ENCODE measurements around the gene ADCK2.

Gene ADCK2

DNA sequence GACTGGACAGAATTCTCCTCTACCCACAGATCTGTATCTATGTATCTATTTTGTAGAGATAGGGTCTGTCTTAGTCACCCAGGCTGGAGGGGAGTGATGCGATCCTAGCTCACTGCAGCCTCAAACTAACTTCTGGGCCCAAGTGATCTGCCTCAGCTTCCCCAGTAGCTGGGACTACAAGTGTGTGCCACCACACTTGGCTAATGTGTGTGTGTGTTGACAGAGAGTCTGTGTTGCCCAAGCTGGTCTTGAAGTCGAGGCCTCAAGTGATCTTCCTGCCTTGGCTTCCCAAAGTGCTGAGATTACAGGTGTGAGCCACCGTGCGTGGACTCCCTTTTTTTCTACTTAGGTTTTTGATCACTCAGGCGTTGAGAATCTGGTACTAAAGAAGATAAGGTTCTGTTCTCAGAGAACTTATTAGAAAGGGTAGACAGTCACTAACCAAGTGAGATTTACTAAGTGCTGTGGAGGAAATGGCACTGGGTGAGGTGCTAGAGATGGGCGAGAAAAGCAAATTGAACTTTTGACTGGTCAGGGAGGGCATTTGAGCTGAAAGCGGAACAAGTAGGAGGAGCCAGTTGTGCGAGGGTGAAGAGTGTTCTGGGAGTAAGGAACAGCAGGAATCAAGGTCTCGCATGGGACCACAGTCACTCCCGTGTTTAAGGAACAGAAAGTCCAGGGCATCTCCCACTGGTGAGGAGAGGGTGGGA is 41.7 kb downstream of the ADCK2 start:
- TF ChIP-seq EZH2phosphoT487 (IDR thresholded peaks at IDR 0.05; ENCODE audit: borderline replicate concordance) = no peak
- TF ChIP-seq, protein P1, sequence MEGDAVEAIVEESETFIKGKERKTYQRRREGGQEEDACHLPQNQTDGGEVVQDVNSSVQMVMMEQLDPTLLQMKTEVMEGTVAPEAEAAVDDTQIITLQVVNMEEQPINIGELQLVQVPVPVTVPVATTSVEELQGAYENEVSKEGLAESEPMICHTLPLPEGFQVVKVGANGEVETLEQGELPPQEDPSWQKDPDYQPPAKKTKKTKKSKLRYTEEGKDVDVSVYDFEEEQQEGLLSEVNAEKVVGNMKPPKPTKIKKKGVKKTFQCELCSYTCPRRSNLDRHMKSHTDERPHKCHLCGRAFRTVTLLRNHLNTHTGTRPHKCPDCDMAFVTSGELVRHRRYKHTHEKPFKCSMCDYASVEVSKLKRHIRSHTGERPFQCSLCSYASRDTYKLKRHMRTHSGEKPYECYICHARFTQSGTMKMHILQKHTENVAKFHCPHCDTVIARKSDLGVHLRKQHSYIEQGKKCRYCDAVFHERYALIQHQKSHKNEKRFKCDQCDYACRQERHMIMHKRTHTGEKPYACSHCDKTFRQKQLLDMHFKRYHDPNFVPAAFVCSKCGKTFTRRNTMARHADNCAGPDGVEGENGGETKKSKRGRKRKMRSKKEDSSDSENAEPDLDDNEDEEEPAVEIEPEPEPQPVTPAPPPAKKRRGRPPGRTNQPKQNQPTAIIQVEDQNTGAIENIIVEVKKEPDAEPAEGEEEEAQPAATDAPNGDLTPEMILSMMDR (conservative IDR thresholded peaks at IDR 0.05; ENCODE audit: low read length) = no peak

DNA sequence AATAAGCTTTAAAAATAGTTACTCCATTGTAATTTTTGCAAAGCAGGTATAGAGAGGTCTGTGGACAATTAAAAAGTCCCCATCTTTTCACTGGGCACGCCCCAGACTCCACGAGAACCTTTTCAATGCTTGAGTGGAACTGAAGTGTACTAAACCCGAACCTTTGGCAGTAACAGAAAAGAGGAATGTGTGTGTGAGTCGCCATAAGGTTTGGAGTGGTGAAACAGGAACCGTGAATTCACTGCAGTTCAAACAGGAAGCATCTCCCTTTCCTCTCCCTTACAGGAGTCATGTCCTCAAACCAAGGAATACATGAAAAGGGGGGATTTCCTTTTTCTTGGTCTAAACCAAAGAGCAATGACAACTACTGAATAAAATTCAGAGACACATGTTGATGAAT is 47.0 kb downstream of the ADCK2 start:
- H3K4me2 ChIP-seq (ENCODE audit: low read depth, low read length, poor library complexity, severe bottlenecking) = no peak overlapping the region
- H4K20me1 ChIP-seq (ENCODE audit: insufficient read depth, low read length, poor library complexity, severe bottlenecking) = no peaks in the 10 kb centered on the region
- no peak overlapping the region for H3K4me3 ChIP-seq (ENCODE audit: low read length, poor library complexity, severe bottlenecking)
- no peak overlapping the region for H3K9ac ChIP-seq (ENCODE audit: low read depth, low read length, poor library complexity, severe bottlenecking)
- no peaks in the 10 kb centered on the region for H3K9me3 ChIP-seq (ENCODE audit: insufficient read depth, low read depth, low read length)
- no peaks in the 10 kb centered on the region for H3K79me2 ChIP-seq (ENCODE audit: insufficient read depth, low read length)
- TF ChIP-seq, protein P1 (conservative IDR thresholded peaks at IDR 0.05; ENCODE audit: low read length) = no peak
- TF ChIP-seq EZH2phosphoT487 (IDR thresholded peaks at IDR 0.05; ENCODE audit: borderline replicate concordance) = no peak
- no peaks in the 10 kb centered on the region for H3F3A ChIP-seq (ENCODE audit: low read depth)
- peaks cover 10% of the 10 kb centered on the region for H3K4me1 ChIP-seq (ENCODE audit: insufficient read depth, low read length, poor library complexity, severe bottlenecking)
- H3K36me3 ChIP-seq (ENCODE audit: insufficient read depth, low read length) = no peaks in the 10 kb centered on the region
- H3K9me2 ChIP-seq (replicated peaks; ENCODE audit: low read depth, low read length) = no peaks in the 10 kb centered on the region
- H3K27me3 ChIP-seq (ENCODE audit: insufficient read depth, low read length, poor library complexity, severe bottlenecking) = no peaks in the 10 kb centered on the region
- H2AFZ ChIP-seq (ENCODE audit: low read length) = no peak overlapping the region

More for the DNA sequence above, 41.7 kb downstream of the ADCK2 start:
- Histone ChIP-seq H4K20me1 (ENCODE audit: insufficient read depth, low read length, poor library complexity, severe bottlenecking) (no peaks in the 10 kb centered on the region), H3K9me3 (ENCODE audit: insufficient read depth, low read depth, low read length) (no peaks in the 10 kb centered on the region), H3K36me3 (ENCODE audit: insufficient read depth, low read length) (no peaks in the 10 kb centered on the region), H3K4me2 (ENCODE audit: low read depth, low read length, poor library complexity, severe bottlenecking) (no peak overlapping the region), H3K79me2 (ENCODE audit: insufficient read depth, low read length) (no peaks in the 10 kb centered on the region), H3K9me2 (replicated peaks; ENCODE audit: low read depth, low read length) (no peaks in the 10 kb centered on the region), H3K27me3 (ENCODE audit: insufficient read depth, low read length, poor library complexity, severe bottlenecking) (no peaks in the 10 kb centered on the region), H2AFZ (ENCODE audit: low read length) (no peak overlapping the region), H3K9ac (ENCODE audit: low read depth, low read length, poor library complexity, severe bottlenecking) (no peak overlapping the region), H3K4me3 (ENCODE audit: low read length, poor library complexity, severe bottlenecking) (no peak overlapping the region), H3F3A (ENCODE audit: low read depth) (no peaks in the 10 kb centered on the region), H3K4me1 (ENCODE audit: insufficient read depth, low read length, poor library complexity, severe bottlenecking) (peaks cover 2% of the 10 kb centered on the region)

- H3K4me1 ChIP-seq (ENCODE audit: insufficient read depth, low read length, poor library complexity, severe bottlenecking) = peaks cover 10% of the 10 kb centered on the region
- H3K4me3 ChIP-seq (ENCODE audit: low read length, poor library complexity, severe bottlenecking) = no peak overlapping the region
- H3K27me3 ChIP-seq (ENCODE audit: insufficient read depth, low read length, poor library complexity, severe bottlenecking) = no peaks in the 10 kb centered on the region
- H3K9me3 ChIP-seq (ENCODE audit: insufficient read depth, low read depth, low read length) = no peaks in the 10 kb centered on the region
- H3K79me2 ChIP-seq (ENCODE audit: insufficient read depth, low read length) = no peaks in the 10 kb centered on the region
- no peak overlapping the region for H3K4me2 ChIP-seq (ENCODE audit: low read depth, low read length, poor library complexity, severe bottlenecking)
- H3K36me3 ChIP-seq (ENCODE audit: insufficient read depth, low read length) = no peaks in the 10 kb centered on the region; the same call in 1 of the 2 replicates
- no peaks in the 10 kb centered on the region for H4K20me1 ChIP-seq (ENCODE audit: insufficient read depth, low read length, poor library complexity, severe bottlenecking)
- no peak for TF ChIP-seq EZH2phosphoT487 (IDR thresholded peaks at IDR 0.05; ENCODE audit: borderline replicate concordance)
- TF ChIP-seq, protein P1 (conservative IDR thresholded peaks at IDR 0.05; ENCODE audit: low read length) = no peak
- H3K9me2 ChIP-seq (replicated peaks; ENCODE audit: low read depth, low read length) = no peaks in the 10 kb centered on the region
- no peak overlapping the region for H2AFZ ChIP-seq (ENCODE audit: low read length)
- no peak overlapping the region for H3K9ac ChIP-seq (ENCODE audit: low read depth, low read length, poor library complexity, severe bottlenecking)
- no peaks in the 10 kb centered on the region for H3F3A ChIP-seq (ENCODE audit: low read depth)
Measured at GRCh38 chr7:140722254-140722653, 49.5 kb downstream of the ADCK2 start.

Measured in Loucy (cell line).